Mesenteric fat pad (tissue), 1 donor: ENCODE measurements around the gene RNASE13. TPM values are rescaled to one million over a fixed set of nuclear protein-coding genes. Genes with fewer than 3 reads are reported as not detected.
"Not testable (repeated sequence)": the region's sequence is repeated elsewhere in the genome, so short reads cannot be mapped to it uniquely, and the experiment has no call there.

Experiments used
- DNase-seq: peaks from one replicate; pipeline ENCODE4 v3.0.0-alpha.2; 2020; ENCODE audit warnings: low spot score
- total RNA-seq: library from RNA; stranded (reverse); fragmentation: NEBNext Ultra II Directional; extraction: Animal tissue kit (Norgen Biotek cat#: 25700); gene quantifications from one replicate; pipeline ENCODE4 v1.2.1, GENCODE V29; 2021
- donor health status: DM: yes; HTN: yes; CAD: no.

Gene RNASE13
- total RNA-seq, 1 donor from 2014 or later = not detected

GRCh38 chr14:21023817-21024584, 10.6 kb downstream of the RNASE13 start:
- no peak for DNase-seq

- DNase-seq = no peak
Observed at GRCh38 chr14:21023174-21023573, 11.4 kb downstream of the RNASE13 start.

GRCh38 chr14:21022686-21023085, 11.9 kb downstream of the RNASE13 start:
- no peak for DNase-seq

- no peak for DNase-seq
Observed at GRCh38 chr14:21020977-21021545, 13.5 kb downstream of the RNASE13 start.

GRCh38 chr14:21019366-21019765, 15.2 kb downstream of the RNASE13 start:
- DNase-seq = no peak

- no peak for DNase-seq
Observed at GRCh38 chr14:21018781-21019180, 15.8 kb downstream of the RNASE13 start.

GRCh38 chr14:21018286-21018685, 16.3 kb downstream of the RNASE13 start:
- DNase-seq = no peak

- DNase-seq = no peak
Observed at GRCh38 chr14:21017528-21018245, 16.9 kb downstream of the RNASE13 start.

- no peak for DNase-seq
Observed at GRCh38 chr14:21016413-21017190, 18.0 kb downstream of the RNASE13 start.

GRCh38 chr14:21015312-21015711, 19.3 kb downstream of the RNASE13 start:
- DNase-seq = no peak

- DNase-seq = no peak
Observed at GRCh38 chr14:21014761-21015190, 19.8 kb downstream of the RNASE13 start.

GRCh38 chr14:21011136-21011535, 23.5 kb downstream of the RNASE13 start:
- no peak for DNase-seq

GRCh38 chr14:21009721-21010120, 24.9 kb downstream of the RNASE13 start:
- DNase-seq = not testable (repeated sequence)

GRCh38 chr14:21003788-21004346, 30.7 kb downstream of the RNASE13 start:
- no peak for DNase-seq

GRCh38 chr14:21001218-21001617, 33.4 kb downstream of the RNASE13 start:
- no peak for DNase-seq

GRCh38 chr14:20999591-20999990, 35.0 kb downstream of the RNASE13 start:
- no peak for DNase-seq

- DNase-seq = no peak
Observed at GRCh38 chr14:20998674-20999366, 35.8 kb downstream of the RNASE13 start, which contains the start of gene SLC39A2. SLC39A2 (plus strand) TSS chr14:20999293; CDS start chr14:20999447, 154 bp downstream.

- no peak for DNase-seq
Observed at GRCh38 chr14:20998139-20998538, 36.5 kb downstream of the RNASE13 start.

GRCh38 chr14:20997564-20997963, 37.0 kb downstream of the RNASE13 start:
- DNase-seq = no peak

GRCh38 chr14:20997115-20997514, 37.5 kb downstream of the RNASE13 start:
- no peak for DNase-seq
